K562 (cell line): Measurements from ENCODE around the gene HCAR2. TPM values are rescaled to one million over a fixed set of nuclear protein-coding genes. Genes with fewer than 3 reads are reported as not detected.

Experiments used
- ATAC-seq: fragments of 200-7000 bp; cut with Tn5 transposase; 3 replicates; pipeline ENCODE4 v1.9.1; 2020; ENCODE audit warnings: moderate library complexity
- BruUV-seq: library from RNA; stranded (reverse); fragments of 400-500 nt; replicated peaks from 2 replicates; lab custom pipeline; 2021; lab: Mats Ljungman, UMichigan
- CTCF ChIA-PET: fragments of 300-600 bp; formaldehyde crosslinking; extraction: SDS; loops from one replicate; lab custom pipeline; 2021; ENCODE audit warnings: low intra/inter-chr PET ratio; lab: Yijun Ruan, JAX
- POLR2A ChIA-PET: fragments of 300-600, 350-650 bp; sonication (Branson Sonifier 250); formaldehyde crosslinking; extraction: SDS; loops from one replicate; lab custom pipeline; 2021; ENCODE audit warnings: antibody characterized with exemption, inconsistent platforms; lab: Yijun Ruan, JAX
- DNase-seq, 4 experiments: peaks; one replicate each; pipeline versions ENCODE4 v3.0.0 to v3.0.0-alpha.2; 2011 to 2018; ENCODE audit warnings: low spot score in 3 of 4, mixed read lengths in 3 of 4; ENCODE audit errors: extremely low read depth in 1 of 4
- FAIRE-seq: peaks from 2 replicates; lab custom pipeline; 2011; peaks lifted over from hg19 to GRCh38; lab: Jason Lieb, UNC
- H2AFZ ChIP-seq: 2 replicates; pipeline ENCODE4 v1.6.0; 2011; ENCODE audit warnings: low read depth, low read length, control low read depth, inconsistent platforms
- H3K27ac ChIP-seq: fragments of 200-600 bp; 3 replicates; pipeline ENCODE4 v1.8.0; 2011; ENCODE audit warnings: low read depth, mild to moderate bottlenecking, control low read depth, inconsistent platforms, low read length, moderate library complexity, mixed read lengths; ENCODE audit errors: extremely low read depth
- H3K27me3 ChIP-seq, 2 experiments: fragments of 300-600 bp in 1 of 2; 2 replicates in 1 of 2; 3 replicates in 1 of 2; pipeline versions ENCODE4 v1.6.0 to v1.8.0; 2011; ENCODE audit warnings: inconsistent platforms in 2 of 2, low read length in 2 of 2, mild to moderate bottlenecking in 1 of 2, mixed read lengths in 1 of 2, moderate library complexity in 1 of 2; ENCODE audit not compliant: control insufficient read depth in 2 of 2, insufficient read depth in 2 of 2
- H3K36me3 ChIP-seq: fragments of 300-600 bp; 3 replicates; pipeline ENCODE4 v1.8.0; 2011; ENCODE audit warnings: mild to moderate bottlenecking, low read length, inconsistent platforms; ENCODE audit not compliant: control insufficient read depth, insufficient read depth
- H3K4me1 ChIP-seq, 2 experiments: fragments of 200-600 bp in 1 of 2; replicated peaks in 1 of 2; 2 replicates in 1 of 2; 3 replicates in 1 of 2; pipeline versions ENCODE4 v1.5.1 to v1.8.0; 2011; ENCODE audit warnings: inconsistent platforms in 2 of 2, low read length in 2 of 2, mild to moderate bottlenecking in 1 of 2, mixed read lengths in 1 of 2, moderate library complexity in 1 of 2; ENCODE audit not compliant: control insufficient read depth in 2 of 2, insufficient read depth in 2 of 2
- H3K4me2 ChIP-seq: 2 replicates; pipeline ENCODE4 v1.6.1; 2011; ENCODE audit warnings: low read length, control low read depth, inconsistent platforms, mixed read lengths; ENCODE audit not compliant: insufficient read depth
- H3K4me3 ChIP-seq: fragments of 200-600 bp; sonication (generic), shearing (Covaris generic); 2 replicates; pipeline ENCODE4 v1.5.1; 2016; ENCODE audit warnings: control low read depth, inconsistent platforms
- H3K79me2 ChIP-seq: fragments of 200-600 bp; 3 replicates; pipeline ENCODE4 v1.8.0; 2011; ENCODE audit warnings: low read length, inconsistent platforms; ENCODE audit not compliant: control insufficient read depth, insufficient read depth
- H3K9ac ChIP-seq, 2 experiments: 2 replicates each; pipeline versions ENCODE4 v1.6.0 to v1.6.1; 2011; ENCODE audit warnings: low read depth in 2 of 2, low read length in 2 of 2, control low read depth in 1 of 2, inconsistent platforms in 1 of 2, mild to moderate bottlenecking in 1 of 2, mixed read lengths in 1 of 2; ENCODE audit not compliant: insufficient read depth in 1 of 2
- H3K9me1 ChIP-seq: one replicate; pipeline ENCODE4 v1.6.0; 2011; ENCODE audit warnings: inconsistent platforms, mild to moderate bottlenecking, low read length, moderate library complexity; ENCODE audit not compliant: control insufficient read depth, insufficient read depth
- H3K9me3 ChIP-seq: replicated peaks from 2 replicates; pipeline ENCODE4 v1.5.1; 2011; ENCODE audit warnings: low read depth, low read length, inconsistent platforms; ENCODE audit not compliant: control insufficient read depth, insufficient read depth
- H4K20me1 ChIP-seq: replicated peaks from 2 replicates; pipeline ENCODE4 v1.6.1; 2011; ENCODE audit warnings: low read length, inconsistent platforms, mixed read lengths; ENCODE audit not compliant: control insufficient read depth, insufficient read depth
- FOXK2 ChIP-seq, 2 experiments: fragments of 450-650 bp; IDR thresholded peaks in 1 of 2; conservative IDR thresholded peaks in 1 of 2; 2 replicates each; pipeline ENCODE4 v1.6.1; 2016; ENCODE audit warnings: low read depth in 2 of 2, mild to moderate bottlenecking in 1 of 2
- RBM17 ChIP-seq: fragments of 200-400 bp; formaldehyde crosslinking; IDR thresholded peaks from 2 replicates; pipeline ENCODE4 v1.6.1; 2017; ENCODE audit warnings: low read depth, mild to moderate bottlenecking, low read length, borderline replicate concordance
- VEZF1 ChIP-seq: fragments of 200-800 bp; sonication (Bioruptor generic); IDR thresholded peaks from 2 replicates; pipeline ENCODE4 v1.6.1; 2017; ENCODE audit warnings: missing genetic modification characterization, missing compliant biosample characterization
- ZFP30 ChIP-seq: fragments of 250-450 bp; sonication (Bioruptor Pico); IDR thresholded peaks from 2 replicates; pipeline ENCODE4 v1.8.0; 2022; ENCODE audit warnings: moderate library complexity, mild to moderate bottlenecking, inconsistent platforms, borderline replicate concordance
- ZNF431 ChIP-seq: sonication (generic); formaldehyde crosslinking; IDR thresholded peaks from 2 replicates; pipeline ENCODE4 v1.8.0; 2022; ENCODE audit warnings: mild to moderate bottlenecking, missing genetic modification reagents
- ZNF444 ChIP-seq: fragments of 250-450 bp; sonication (Bioruptor Pico); IDR thresholded peaks from 2 replicates; pipeline ENCODE4 v1.4.0; 2020; ENCODE audit warnings: mild to moderate bottlenecking, moderate library complexity
- ZNF668 ChIP-seq: fragments of 250-450 bp; sonication (Bioruptor Pico); IDR thresholded peaks from 2 replicates; pipeline ENCODE4 v1.8.0; 2022; ENCODE audit warnings: mild to moderate bottlenecking, inconsistent platforms
- ZNF764 ChIP-seq: fragments of 250-450 bp; sonication (Bioruptor Pico); IDR thresholded peaks from 2 replicates; pipeline ENCODE4 v1.4.0; 2020; ENCODE audit warnings: low read depth, mild to moderate bottlenecking, moderate library complexity
- WGBS: fragments of 100-300 bp; shearing (Covaris generic); methylation state at CpG from one replicate; pipeline ENCODE4 v1.1.6; 2016; ENCODE audit warnings: low coverage, mixed read lengths; ENCODE audit not compliant: insufficient coverage; ENCODE audit errors: missing lambda C conversion rate; 5-methylcytosine and 5-hydroxymethylcytosine counted together
- in situ Hi-C: fragments of 300-500 bp; cut with MboI; formaldehyde crosslinking; loops from 4 replicates; pipeline ENCODE4 v1.15.0; 2018; ENCODE audit warnings: inconsistent platforms, mixed read lengths
- intact Hi-C: fragments of 100-400 bp; cut with micrococcal nuclease; formaldehyde crosslinking; loops from 2 replicates; pipeline ENCODE4 v1.14.2; 2022
- polyA plus RNA-seq, 8 experiments: library from polyadenylated mRNA; depleted of rRNA in 4 of 8; stranded (reverse) in 5 of 8; unstranded in 3 of 8; fragments of >200 nt; fragmentation: Nextera tagmentation in 2 of 8; fragmentation: Illumina TruSeq in 1 of 8; extraction: Ambion mirVana in 2 of 8; extraction: Trizol in 1 of 8; gene quantifications; 2 replicates each; pipeline versions ENCODE4 v1.2.1 to v1.2.3, GENCODE V29; 2011 to 2014; ENCODE audit warnings: inconsistent platforms in 1 of 8, missing spikeins in 1 of 8
- total RNA-seq, 7 experiments: library from RNA; depleted of rRNA in 6 of 7; stranded (reverse); fragments of >200 nt in 6 of 7; fragmentation: Illumina TruSeq in 2 of 7; extraction: Trizol in 2 of 7; gene quantifications; 2 replicates each; pipeline versions ENCODE4 v1.2.1 to v1.2.3, GENCODE V29; 2011 to 2021; ENCODE audit warnings: low replicate concordance in 1 of 7
- TF ChIP-seq, protein P1 (sequence below): fragments of 250-450 bp; sonication (Bioruptor Pico); IDR thresholded peaks from 2 replicates; pipeline ENCODE4 v1.8.0; 2022; ENCODE audit warnings: moderate library complexity, mild to moderate bottlenecking, inconsistent platforms
- TF ChIP-seq, protein P2 (sequence below): fragments of 200-800 bp; sonication (Bioruptor generic); IDR thresholded peaks from 2 replicates; pipeline ENCODE4 v1.6.1; 2017; ENCODE audit warnings: missing genetic modification characterization, missing compliant biosample characterization

HCAR2 gene
- total and polyA plus RNA-seq, 9 of the 15 experiments (the other 6 are each of a cell fraction or from before 2014, with no cell fraction given) = not detected

DNA sequence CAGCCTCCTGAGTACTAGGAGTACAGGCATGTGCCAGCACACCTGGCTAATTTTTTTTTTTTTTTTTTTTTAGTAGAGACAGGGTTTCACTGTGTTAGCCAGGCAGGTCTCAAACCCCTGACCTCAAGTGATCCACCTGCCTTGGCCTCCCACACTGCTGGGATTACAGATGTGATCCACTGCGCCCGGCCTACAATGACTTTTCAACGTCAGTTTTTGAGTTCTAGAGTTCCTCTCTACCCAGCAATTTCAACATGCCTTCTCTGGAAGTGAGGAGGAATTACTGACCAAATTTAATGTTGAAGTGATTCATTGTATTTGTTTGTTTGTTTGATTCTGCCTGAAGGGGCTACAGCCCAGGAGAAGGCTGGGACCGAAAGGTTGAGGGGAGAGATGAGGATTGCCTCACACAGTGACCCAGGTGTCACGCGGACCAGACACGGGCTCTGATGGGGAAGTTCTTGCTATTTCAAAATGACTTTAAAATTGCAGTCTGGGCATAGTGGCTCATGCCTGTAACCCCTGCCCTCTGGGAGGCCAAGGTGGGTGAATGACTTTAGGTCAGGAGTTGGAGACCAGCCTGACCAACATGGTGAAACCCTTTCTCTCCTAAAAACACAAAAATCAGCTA is 40.9 kb upstream of the HCAR2 start:
- no peaks in the 10 kb centered on the region for H3K79me2 ChIP-seq
- H3K9ac ChIP-seq = no peak overlapping the region
- no peak for FAIRE-seq
- intact Hi-C loops (no loop called here), in situ Hi-C loops (no loop called here)
- H3K36me3 ChIP-seq = no peaks in the 10 kb centered on the region
- 73% methylated on average over 7 of the region's 7 CpGs for WGBS
- H3K9me3 ChIP-seq = no peaks in the 10 kb centered on the region
- no peak overlapping the region for H3K4me2 ChIP-seq
- peaks cover 0 to 5% of the 10 kb centered on the region in 2 experiments; a peak in 1 of 5 replicates for H3K4me1 ChIP-seq
- no peaks in the 10 kb centered on the region for H3K27me3 ChIP-seq
- ChIA-PET POLR2A (no interaction called here), CTCF (no interaction called here)
- BruUV-seq = no TSS peak
- no peak overlapping the region for H2AFZ ChIP-seq
- no peaks in the 10 kb centered on the region for H3K9me1 ChIP-seq
- no peak for DNase-seq
- no peak overlapping the region for H3K27ac ChIP-seq
- H3K4me3 ChIP-seq = no peak overlapping the region
- ATAC-seq = no peak
- no peaks in the 10 kb centered on the region for H4K20me1 ChIP-seq
- TF ChIP-seq VEZF1 = no peak
- no peak for TF ChIP-seq ZNF764 (CRISPR knock-in tag)
- TF ChIP-seq FOXK2 (conservative IDR thresholded peaks at IDR 0.05 in 1 of 2, IDR thresholded peaks at IDR 0.05 in 1 of 2; ENCODE audit: low read depth in 2 of 2) = no peak
- no peak for TF ChIP-seq ZFP30
- TF ChIP-seq, protein P1, sequence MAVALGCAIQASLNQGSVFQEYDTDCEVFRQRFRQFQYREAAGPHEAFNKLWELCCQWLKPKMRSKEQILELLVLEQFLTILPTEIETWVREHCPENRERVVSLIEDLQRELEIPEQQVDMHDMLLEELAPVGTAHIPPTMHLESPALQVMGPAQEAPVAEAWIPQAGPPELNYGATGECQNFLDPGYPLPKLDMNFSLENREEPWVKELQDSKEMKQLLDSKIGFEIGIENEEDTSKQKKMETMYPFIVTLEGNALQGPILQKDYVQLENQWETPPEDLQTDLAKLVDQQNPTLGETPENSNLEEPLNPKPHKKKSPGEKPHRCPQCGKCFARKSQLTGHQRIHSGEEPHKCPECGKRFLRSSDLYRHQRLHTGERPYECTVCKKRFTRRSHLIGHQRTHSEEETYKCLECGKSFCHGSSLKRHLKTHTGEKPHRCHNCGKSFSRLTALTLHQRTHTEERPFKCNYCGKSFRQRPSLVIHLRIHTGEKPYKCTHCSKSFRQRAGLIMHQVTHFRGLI (CRISPR knock-in tag) = no peak
- TF ChIP-seq ZNF668 (CRISPR knock-in tag) = no peak
- no peak for TF ChIP-seq RBM17
- TF ChIP-seq, protein P2, sequence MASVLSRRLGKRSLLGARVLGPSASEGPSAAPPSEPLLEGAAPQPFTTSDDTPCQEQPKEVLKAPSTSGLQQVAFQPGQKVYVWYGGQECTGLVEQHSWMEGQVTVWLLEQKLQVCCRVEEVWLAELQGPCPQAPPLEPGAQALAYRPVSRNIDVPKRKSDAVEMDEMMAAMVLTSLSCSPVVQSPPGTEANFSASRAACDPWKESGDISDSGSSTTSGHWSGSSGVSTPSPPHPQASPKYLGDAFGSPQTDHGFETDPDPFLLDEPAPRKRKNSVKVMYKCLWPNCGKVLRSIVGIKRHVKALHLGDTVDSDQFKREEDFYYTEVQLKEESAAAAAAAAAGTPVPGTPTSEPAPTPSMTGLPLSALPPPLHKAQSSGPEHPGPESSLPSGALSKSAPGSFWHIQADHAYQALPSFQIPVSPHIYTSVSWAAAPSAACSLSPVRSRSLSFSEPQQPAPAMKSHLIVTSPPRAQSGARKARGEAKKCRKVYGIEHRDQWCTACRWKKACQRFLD (CRISPR knock-in tag) = no peak
- TF ChIP-seq ZNF431 (CRISPR knock-in tag) = no peak
- no peak for TF ChIP-seq ZNF444 (CRISPR knock-in tag)
